ENCODE data around the gene UGT1A1. TPM values are rescaled to one million over a fixed set of nuclear protein-coding genes. Genes with fewer than 3 reads are reported as not detected.
"Not testable (repeated sequence)": the region's sequence is repeated elsewhere in the genome, so short reads cannot be mapped to it uniquely, and the experiment has no call there.

The UGT1A1 gene
- 1.2 and 6.2 TPM in 2 replicates for total RNA-seq

DNA sequence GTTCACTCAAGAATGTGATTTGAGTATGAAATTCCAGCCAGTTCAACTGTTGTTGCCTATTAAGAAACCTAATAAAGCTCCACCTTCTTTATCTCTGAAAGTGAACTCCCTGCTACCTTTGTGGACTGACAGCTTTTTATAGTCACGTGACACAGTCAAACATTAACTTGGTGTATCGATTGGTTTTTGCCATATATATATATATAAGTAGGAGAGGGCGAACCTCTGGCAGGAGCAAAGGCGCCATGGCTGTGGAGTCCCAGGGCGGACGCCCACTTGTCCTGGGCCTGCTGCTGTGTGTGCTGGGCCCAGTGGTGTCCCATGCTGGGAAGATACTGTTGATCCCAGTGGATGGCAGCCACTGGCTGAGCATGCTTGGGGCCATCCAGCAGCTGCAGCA lies at the start of gene UGT1A1:
UGT1A1 (plus strand) TSS at position 228 of the 400 bp plus-strand sequence; CDS start at position 246, 18 bp downstream.
- DNase-seq (ENCODE audit: low read depth), result no peak

DNA sequence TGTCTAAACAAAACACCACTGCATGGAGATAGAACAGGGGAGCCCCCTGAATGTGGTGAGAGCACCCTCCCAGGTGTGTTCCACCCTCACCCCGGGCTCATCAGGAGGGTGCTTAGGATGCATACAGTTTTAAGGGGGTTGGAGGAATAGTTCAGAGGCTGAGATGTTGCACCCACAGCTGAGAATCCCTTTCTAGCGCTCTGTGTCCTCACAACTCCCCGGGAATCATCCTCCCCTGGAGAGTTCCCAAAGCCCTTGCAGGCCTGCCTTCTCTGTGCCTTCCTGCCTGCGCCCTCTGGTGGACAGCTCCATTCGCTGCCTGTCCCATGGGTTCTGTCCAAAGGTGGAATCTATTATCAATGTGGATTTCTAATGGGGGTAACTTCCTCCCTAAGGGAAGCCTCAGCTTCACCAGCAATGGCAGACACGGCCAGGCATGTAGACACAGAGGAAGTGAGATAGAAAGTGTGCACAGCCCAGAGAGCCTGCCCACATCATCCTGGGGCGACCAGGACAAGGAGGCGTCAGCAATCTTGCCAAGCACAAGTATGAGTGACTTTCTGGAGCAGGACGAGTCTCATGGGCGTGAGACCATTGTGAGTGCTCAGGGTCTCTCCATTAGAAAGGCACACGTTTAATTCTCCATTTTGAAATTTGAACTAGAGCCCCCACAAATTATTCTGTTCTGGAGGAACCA lies 48.6 kb upstream of the UGT1A1 start:
- peak; percentile 61 for DNase-seq (ENCODE audit: low read depth)

DNA sequence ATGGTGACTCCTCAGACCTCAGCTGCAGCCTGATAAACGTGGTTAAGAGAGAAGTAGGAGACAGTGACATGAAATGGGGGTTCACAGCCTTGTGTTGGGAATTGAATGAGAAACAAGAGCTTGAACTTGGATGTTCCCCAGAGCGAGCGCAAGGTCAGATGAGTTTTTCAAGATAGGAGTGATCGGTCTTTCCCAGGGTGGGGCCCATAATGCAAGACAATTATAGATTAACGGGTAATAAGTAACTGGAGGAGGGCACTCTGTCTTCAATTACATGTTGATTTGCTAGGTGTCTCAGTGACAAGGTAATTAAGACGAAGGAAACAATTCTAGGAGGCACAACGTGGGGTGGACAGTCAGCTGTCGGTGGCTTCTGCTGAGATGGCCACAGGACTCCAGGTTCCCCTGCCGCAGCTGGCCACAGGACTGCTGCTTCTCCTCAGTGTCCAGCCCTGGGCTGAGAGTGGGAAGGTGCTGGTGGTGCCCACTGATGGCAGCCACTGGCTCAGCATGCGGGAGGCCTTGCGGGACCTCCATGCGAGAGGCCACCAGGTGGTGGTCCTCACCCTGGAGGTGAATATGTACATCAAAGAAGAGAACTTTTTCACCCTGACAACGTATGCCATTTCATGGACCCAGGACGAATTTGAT lies 47.3 kb upstream of the UGT1A1 start, which contains the start of gene UGT1A5:
UGT1A5 (plus strand) TSS at position 297 of the 651 bp plus-strand sequence; CDS start at position 382, 85 bp downstream.
- no peak for DNase-seq (ENCODE audit: low read depth)

GRCh38 chr2:233713262-233713615 lies 46.8 kb upstream of the UGT1A1 start:
- DNase-seq (ENCODE audit: low read depth), result no peak

DNA sequence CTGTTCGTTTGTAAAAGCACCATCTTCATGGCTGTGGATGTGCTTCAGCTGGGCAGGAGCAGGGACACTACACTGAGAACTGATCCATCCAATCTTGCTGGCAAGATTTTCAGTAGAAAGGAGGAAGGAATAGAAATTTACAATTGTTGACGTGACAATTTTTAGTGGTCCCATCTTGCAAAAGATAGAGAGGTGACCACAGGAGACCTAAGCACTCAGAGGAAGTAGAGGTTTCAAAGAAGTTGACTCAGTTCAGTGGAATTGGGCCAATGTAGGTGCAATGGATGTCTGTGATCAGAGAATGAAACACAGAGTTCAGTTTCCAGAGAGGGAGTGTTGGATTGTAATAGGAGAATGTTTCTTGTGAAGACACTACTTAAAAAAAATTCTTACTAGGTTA lies 45.9 kb upstream of the UGT1A1 start:
- peak; percentile 41 for DNase-seq (ENCODE audit: low read depth)

- no peak for DNase-seq (ENCODE audit: low read depth)
Observed at GRCh38 chr2:233718552-233718951, 41.5 kb upstream of the UGT1A1 start, which contains the start of gene UGT1A4. TSS of gene UGT1A4 (plus strand) at chr2:233718736. CDS start at chr2:233718821, 85 bp downstream.

DNA sequence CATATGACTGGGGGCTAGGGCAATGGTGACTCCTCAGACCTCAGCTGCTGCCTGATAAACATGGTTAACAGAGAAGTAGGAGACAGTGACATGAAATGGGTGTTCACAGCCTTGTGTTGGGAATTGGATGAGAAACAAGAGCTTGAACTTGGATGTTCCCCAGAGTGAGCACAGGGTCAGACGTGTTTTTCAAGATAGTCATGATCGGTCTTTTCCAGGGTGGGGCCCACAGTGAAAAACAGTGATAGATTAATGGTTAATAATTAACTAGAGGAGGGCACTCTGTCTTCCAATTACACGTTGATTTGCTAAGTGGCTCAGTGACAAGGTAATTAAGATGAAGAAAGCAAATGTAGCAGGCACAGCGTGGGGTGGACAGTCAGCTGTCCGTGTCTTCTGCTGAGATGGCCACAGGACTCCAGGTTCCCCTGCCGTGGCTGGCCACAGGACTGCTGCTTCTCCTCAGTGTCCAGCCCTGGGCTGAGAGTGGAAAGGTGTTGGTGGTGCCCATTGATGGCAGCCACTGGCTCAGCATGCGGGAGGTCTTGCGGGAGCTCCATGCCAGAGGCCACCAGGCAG lies 31.3 kb upstream of the UGT1A1 start, which contains the start of gene UGT1A3:
UGT1A3 (plus strand) TSS at position 320 of the 579 bp plus-strand sequence; CDS start at position 405, 85 bp downstream.
- no peak for DNase-seq (ENCODE audit: low read depth)

DNA sequence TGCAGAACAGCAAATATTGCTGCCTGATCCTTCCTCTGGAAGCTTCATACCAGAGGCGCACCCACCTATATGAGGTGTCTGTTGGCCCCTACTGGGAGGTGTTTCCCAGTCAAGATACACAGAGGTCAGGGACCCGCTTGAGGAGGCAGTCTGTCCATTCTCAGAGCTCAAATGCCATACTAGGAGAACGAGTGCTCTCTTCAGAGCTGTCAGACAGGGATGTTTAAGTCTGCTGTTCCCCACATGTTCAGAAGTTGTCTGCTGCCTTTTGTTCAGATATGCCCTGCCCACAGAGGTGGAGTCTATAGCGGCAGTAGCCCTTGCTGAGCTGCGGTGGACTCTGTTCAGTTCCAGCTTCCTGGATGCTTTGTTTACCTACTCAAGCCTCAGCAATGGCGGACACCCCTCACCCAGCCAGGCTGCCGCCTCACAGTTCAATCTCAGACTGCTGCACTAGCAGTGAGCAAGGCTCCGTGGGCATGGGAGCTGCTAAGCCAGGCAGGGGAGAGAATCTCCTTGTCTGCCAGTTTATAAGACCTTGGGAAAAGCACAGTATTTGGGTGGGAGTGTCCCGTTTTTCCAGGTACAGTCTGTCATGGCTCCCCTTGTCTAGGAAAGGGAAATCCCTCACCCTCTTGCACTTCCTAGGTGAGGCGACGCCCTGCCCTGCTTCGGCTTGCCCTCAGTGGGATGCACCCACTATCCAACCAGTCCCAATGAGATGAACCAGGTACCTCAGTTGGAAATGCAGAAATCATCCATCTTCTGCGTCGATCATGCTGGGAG lies 23.0 kb upstream of the UGT1A1 start:
- DNase-seq (ENCODE audit: low read depth), result not testable (repeated sequence)

GRCh38 chr2:233740870-233741269 lies 19.2 kb upstream of the UGT1A1 start:
- peak; percentile 65 for DNase-seq (ENCODE audit: low read depth)

- no peak for DNase-seq (ENCODE audit: low read depth)
Observed at GRCh38 chr2:233743464-233744259, 16.4 kb upstream of the UGT1A1 start.

DNA sequence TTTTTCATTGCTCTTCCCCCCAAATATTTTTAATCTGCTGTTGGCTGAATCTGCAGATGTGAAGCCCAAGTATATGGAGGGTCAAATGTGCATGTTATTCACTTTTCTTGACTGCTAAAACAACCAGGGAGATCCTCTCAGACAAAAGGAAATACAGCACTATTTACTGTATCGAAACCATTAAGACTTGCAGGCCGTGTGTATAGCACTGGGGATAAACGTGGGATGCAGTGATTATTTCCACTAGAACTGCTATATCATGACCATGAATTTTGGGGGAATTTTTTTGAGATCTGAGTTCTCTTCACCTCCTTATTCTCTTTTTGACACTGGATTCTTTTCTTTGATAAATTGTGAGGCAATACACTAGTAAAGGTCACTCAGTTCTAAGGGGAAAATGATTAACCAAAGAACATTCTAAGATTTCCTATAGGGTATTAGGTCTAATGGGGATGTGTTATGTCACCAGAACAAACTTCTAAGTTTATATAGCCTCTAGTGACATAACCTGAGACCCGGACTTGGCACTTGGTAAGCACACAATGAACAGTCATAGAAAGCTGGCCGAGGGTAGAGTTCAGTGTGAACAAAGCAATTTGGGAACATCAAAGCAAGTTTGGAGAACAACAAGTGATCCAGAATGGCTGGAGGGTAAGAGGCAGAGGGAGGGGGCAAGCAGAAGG lies 14.9 kb upstream of the UGT1A1 start:
- DNase-seq (ENCODE audit: low read depth), result no peak

DNA sequence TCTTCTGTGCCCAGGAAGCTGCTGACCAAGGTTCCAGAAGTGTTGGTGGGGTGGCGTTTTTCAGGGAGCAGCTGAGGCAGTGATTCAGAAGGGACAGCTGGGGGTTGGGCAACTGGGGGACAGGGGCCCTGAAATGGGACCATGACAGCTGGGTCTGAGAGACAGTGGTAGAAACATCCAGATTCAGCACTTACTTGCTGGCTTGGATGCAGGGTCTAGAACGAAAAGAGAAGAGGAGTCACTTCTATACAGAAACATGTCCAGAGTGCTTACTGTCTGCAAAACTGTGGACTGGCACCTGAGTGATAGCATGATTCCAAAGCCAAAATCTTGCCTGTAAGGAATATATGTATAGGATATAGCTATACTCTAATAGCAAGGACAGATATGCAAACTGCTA lies 14.2 kb upstream of the UGT1A1 start:
- DNase-seq (ENCODE audit: low read depth), result not testable (repeated sequence)

- peak; percentile 18 for DNase-seq (ENCODE audit: low read depth)
Observed at GRCh38 chr2:233746475-233747282, 13.4 kb upstream of the UGT1A1 start.

- no peak for DNase-seq (ENCODE audit: low read depth)
Observed at GRCh38 chr2:233747283-233747544, 12.9 kb upstream of the UGT1A1 start.

GRCh38 chr2:233750689-233751088 lies 9.4 kb upstream of the UGT1A1 start:
- not testable (repeated sequence) for DNase-seq (ENCODE audit: low read depth)

GRCh38 chr2:233751212-233752009 lies 8.7 kb upstream of the UGT1A1 start:
- DNase-seq (ENCODE audit: low read depth), result not testable (repeated sequence)

DNA sequence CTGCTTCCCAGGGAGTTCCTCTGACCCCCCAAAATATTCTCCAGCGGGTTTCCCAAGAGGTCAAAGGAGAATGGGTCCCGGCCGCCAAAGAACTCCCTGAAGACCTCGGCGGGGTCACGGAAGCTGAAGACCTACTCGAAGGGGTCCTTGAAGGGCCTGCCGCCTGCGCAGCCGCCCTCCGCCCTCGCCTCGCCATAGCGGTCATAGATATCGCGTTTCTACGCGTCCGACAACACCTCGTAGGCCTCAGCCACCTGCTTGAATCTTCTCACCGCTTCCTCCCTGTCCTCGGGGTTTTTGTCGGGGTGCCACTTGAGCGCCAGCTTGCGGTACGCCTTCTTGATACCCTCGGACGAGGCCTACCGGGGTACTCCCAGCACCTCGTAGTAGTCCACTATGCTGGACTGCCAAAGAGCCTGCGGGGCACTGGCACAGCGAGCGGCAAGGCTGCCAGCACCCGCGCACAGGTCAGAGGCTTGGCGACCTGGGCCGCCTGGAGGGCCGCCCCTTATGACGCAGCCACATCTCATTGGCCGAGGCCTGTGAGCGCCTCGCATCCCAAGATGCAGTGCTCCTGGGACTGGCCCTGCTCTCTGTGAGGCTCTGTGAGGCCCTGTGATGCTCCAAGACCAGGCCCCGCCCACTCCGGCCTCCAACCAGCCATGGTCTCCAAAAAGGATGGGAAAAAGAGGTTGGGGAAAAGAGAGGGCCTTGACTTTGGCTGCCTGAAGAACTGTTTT lies 5.0 kb upstream of the UGT1A1 start:
- DNase-seq (ENCODE audit: low read depth), result no peak

DNA sequence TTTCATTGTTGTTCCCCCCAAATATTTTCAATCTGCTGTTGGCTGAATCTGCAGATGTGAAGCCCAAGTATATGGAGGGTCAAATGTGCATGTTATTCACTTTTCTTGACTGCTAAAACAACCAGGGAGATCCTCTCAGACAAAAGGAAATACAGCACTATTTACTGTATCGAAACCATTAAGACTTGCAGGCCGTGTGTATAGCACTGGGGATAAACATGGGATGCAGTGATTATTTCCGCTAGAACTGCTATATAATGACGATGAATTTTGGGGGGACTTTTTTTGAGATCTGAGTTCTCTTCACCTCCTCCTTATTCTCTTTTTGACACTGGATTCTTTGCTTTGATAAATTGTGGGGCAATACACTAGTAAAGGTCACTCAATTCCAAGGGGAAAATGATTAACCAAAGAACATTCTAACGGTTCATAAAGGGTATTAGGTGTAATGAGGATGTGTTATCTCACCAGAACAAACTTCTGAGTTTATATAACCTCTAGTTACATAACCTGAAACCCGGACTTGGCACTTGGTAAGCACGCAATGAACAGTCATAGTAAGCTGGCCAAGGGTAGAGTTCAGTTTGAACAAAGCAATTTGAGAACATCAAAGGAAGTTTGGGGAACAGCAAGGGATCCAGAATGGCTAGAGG lies 3.5 kb upstream of the UGT1A1 start:
- DNase-seq (ENCODE audit: low read depth), result peak; percentile 57
